DOHH2 (cell line): ENCODE data around the gene NEK10.

Source experiments
- H3F3A ChIP-seq: fragments of 200-600 bp; sonication (generic), shearing (Covaris generic); 2 replicates; pipeline ENCODE4 v1.6.0; 2016; ENCODE audit warnings: antibody characterized with exemption, mild to moderate bottlenecking; ENCODE audit not compliant: control insufficient read depth, insufficient read depth
- H3K27ac ChIP-seq: fragments of 200-600 bp; sonication (generic); 2 replicates; pipeline ENCODE4 v1.5.1; 2014; ENCODE audit warnings: low read depth, mild to moderate bottlenecking, low read length, moderate library complexity
- H3K27me3 ChIP-seq: fragments of 200-600 bp; sonication (generic); 2 replicates; pipeline ENCODE4 v1.6.1; 2014; ENCODE audit warnings: mild to moderate bottlenecking, low read length, mixed read lengths; ENCODE audit not compliant: control insufficient read depth
- H3K36me3 ChIP-seq: fragments of 200-600 bp; sonication (generic); 2 replicates; pipeline ENCODE4 v1.6.1; 2014; ENCODE audit warnings: mild to moderate bottlenecking, low read length, moderate library complexity, mixed read lengths; ENCODE audit not compliant: control insufficient read depth
- H3K4me1 ChIP-seq: fragments of 200-600 bp; sonication (generic); 2 replicates; pipeline ENCODE4 v1.6.1; 2014; ENCODE audit warnings: mild to moderate bottlenecking, low read length, mixed read lengths; ENCODE audit not compliant: control insufficient read depth
- H3K4me2 ChIP-seq: fragments of 200-600 bp; sonication (generic); 2 replicates; pipeline ENCODE4 v1.6.0; 2014; ENCODE audit warnings: mild to moderate bottlenecking, low read length, moderate library complexity
- H3K4me3 ChIP-seq: fragments of 200-600 bp; sonication (generic); 2 replicates; pipeline ENCODE4 v1.5.1; 2014; ENCODE audit warnings: mild to moderate bottlenecking, low read length, mixed read lengths
- H3K79me2 ChIP-seq: fragments of 200-600 bp; sonication (generic); 2 replicates; pipeline ENCODE4 v1.6.1; 2014; ENCODE audit warnings: mild to moderate bottlenecking, low read length, mixed read lengths; ENCODE audit not compliant: control insufficient read depth
- H3K9me2 ChIP-seq: fragments of 200-600 bp; sonication (generic); replicated peaks from 2 replicates; pipeline ENCODE4 v1.6.1; 2014; ENCODE audit warnings: mild to moderate bottlenecking, low read length, mixed read lengths; ENCODE audit not compliant: control insufficient read depth
- H3K9me3 ChIP-seq: fragments of 200-600 bp; sonication (generic); 2 replicates; pipeline ENCODE4 v1.6.1; 2014; ENCODE audit warnings: antibody characterized with exemption, low read length, mixed read lengths; ENCODE audit not compliant: control insufficient read depth, insufficient read depth
- H4K20me1 ChIP-seq: fragments of 200-600 bp; sonication (generic); 2 replicates; pipeline ENCODE4 v1.6.0; 2014; ENCODE audit warnings: low read depth, mild to moderate bottlenecking, antibody characterized with exemption, low read length, moderate library complexity; ENCODE audit not compliant: control insufficient read depth, insufficient read depth
- EZH2phosphoT487 ChIP-seq: fragments of 200-600 bp; sonication (generic); IDR thresholded peaks from 2 replicates; pipeline ENCODE4 v1.6.1; 2017; ENCODE audit warnings: borderline replicate concordance, mild to moderate bottlenecking, antibody characterized with exemption, low read length, moderate library complexity, mixed read lengths
- TF ChIP-seq, protein P1 (sequence below): fragments of 200-600 bp; sonication (generic); IDR thresholded peaks from one replicate; pipeline ENCODE4 v1.5.1; 2014; ENCODE audit warnings: antibody characterized with exemption, mild to moderate bottlenecking, low read depth, low read length; ENCODE audit not compliant: poor library complexity, severe bottlenecking

The NEK10 gene

DNA sequence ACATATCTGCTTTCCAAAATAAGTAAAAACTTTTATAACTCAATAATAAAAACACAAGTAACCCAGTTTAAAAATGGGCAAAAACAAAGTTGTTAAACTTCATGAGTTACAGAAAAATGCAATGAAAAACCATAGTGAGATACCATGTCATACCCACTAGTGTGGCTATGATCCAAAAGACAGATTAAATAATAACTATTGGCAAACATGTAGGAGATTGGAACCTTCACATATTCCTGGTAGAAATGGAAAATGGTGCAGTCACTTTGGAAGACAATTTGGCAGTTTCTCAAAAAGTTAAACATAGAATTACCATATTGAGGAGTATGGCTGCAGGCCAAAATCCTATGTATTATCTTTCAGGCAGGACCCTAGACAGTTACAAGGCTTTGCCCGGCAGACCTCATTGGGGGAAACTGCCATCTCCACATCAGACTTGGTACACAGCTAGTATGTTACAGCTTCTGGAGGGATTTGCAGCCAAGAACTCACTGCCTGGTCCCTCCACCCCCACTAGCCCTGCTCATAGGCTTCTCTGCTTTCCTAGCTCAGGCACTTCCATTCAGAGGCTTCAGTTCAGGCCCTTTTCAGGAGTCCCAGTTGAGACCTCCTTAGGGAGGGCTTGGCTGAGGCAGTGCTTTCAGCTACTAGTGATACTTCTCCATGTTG lies 147.8 kb downstream of the NEK10 start:
- Histone ChIP-seq H4K20me1 (no peaks in the 10 kb centered on the region), H3K9me2 (no peaks in the 10 kb centered on the region), H3K27me3 (no peaks in the 10 kb centered on the region), H3F3A (no peaks in the 10 kb centered on the region), H3K4me1 (no peaks in the 10 kb centered on the region), H3K36me3 (no peaks in the 10 kb centered on the region), H3K4me3 (no peak overlapping the region), H3K4me2 (no peak overlapping the region), H3K79me2 (no peaks in the 10 kb centered on the region), H3K27ac (no peak overlapping the region), H3K9me3 (no peaks in the 10 kb centered on the region)
- TF ChIP-seq EZH2phosphoT487, result no peak
- TF ChIP-seq, protein P1, sequence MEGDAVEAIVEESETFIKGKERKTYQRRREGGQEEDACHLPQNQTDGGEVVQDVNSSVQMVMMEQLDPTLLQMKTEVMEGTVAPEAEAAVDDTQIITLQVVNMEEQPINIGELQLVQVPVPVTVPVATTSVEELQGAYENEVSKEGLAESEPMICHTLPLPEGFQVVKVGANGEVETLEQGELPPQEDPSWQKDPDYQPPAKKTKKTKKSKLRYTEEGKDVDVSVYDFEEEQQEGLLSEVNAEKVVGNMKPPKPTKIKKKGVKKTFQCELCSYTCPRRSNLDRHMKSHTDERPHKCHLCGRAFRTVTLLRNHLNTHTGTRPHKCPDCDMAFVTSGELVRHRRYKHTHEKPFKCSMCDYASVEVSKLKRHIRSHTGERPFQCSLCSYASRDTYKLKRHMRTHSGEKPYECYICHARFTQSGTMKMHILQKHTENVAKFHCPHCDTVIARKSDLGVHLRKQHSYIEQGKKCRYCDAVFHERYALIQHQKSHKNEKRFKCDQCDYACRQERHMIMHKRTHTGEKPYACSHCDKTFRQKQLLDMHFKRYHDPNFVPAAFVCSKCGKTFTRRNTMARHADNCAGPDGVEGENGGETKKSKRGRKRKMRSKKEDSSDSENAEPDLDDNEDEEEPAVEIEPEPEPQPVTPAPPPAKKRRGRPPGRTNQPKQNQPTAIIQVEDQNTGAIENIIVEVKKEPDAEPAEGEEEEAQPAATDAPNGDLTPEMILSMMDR, result no peak

DNA sequence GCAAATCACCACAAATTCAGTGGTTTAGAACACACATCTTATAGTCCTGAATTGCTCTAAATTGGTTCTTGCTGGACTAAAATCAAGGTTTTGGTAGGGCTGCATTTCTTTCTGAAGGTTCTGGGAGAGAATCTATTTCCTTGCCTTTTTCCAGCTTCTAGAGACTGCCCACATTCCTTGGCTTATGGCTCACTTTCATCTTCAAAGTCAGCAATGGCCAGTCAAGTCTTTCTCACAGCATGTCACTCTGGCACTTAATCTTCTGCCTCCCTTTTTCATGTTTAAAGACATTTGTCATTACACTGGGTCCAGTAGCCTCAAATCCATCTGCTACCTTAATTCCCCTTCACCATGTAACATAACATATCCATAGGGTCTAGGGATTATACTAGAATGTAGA lies 149.0 kb downstream of the NEK10 start:
- H3K4me2 ChIP-seq, result no peak overlapping the region
- no peaks in the 10 kb centered on the region for H3K9me3 ChIP-seq
- H3K79me2 ChIP-seq, result no peaks in the 10 kb centered on the region
- H3K27ac ChIP-seq, result no peak overlapping the region
- no peak overlapping the region for H3K4me3 ChIP-seq
- no peaks in the 10 kb centered on the region for H3K27me3 ChIP-seq
- TF ChIP-seq, protein P1, result no peak
- no peak for TF ChIP-seq EZH2phosphoT487
- no peaks in the 10 kb centered on the region for H3K36me3 ChIP-seq
- H4K20me1 ChIP-seq, result no peaks in the 10 kb centered on the region
- no peaks in the 10 kb centered on the region for H3K4me1 ChIP-seq
- no peaks in the 10 kb centered on the region for H3F3A ChIP-seq
- H3K9me2 ChIP-seq, result no peaks in the 10 kb centered on the region

DNA sequence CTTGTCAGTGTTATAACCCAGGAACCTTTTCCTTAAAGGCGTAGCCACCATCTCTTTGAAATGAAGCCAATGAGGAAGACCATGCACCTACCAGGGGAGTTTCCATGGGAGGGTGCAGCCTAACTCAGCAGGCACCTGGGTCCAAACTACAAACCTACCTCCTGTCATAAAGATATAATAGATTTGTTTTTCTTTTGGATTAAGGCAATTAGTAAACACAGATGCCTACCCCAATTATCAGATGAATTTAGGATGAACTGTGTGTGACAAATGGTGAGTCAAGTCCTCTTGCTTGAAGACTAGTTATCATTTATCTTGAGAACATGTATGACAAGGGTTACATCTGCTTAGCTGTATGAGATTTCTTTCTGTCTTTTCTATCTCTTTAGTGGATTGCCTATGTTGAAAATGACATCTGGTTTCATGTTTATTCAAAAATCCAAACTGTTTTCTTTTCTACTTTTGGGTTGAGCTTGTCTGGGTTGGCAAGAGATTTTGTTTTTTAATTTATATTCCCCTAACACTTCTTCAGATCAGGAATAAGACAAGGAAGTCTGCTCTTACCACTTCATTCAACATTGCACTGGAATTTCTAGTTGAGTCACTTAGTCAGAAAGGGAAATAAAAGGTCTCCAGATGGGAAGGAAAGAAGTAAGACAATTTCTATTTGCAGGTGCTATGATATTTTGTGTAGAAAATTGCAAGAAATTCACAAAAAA lies 149.9 kb downstream of the NEK10 start:
- TF ChIP-seq EZH2phosphoT487, result no peak
- TF ChIP-seq, protein P1, result no peak
- Histone ChIP-seq H3K4me1 (no peaks in the 10 kb centered on the region), H3K9me2 (no peaks in the 10 kb centered on the region), H3F3A (no peaks in the 10 kb centered on the region), H3K9me3 (no peaks in the 10 kb centered on the region), H3K4me2 (no peak overlapping the region), H4K20me1 (no peaks in the 10 kb centered on the region), H3K27ac (no peak overlapping the region), H3K79me2 (no peaks in the 10 kb centered on the region), H3K4me3 (no peak overlapping the region), H3K27me3 (no peaks in the 10 kb centered on the region), H3K36me3 (no peaks in the 10 kb centered on the region)
